Measurements from ENCODE around the gene REC114.

DNA sequence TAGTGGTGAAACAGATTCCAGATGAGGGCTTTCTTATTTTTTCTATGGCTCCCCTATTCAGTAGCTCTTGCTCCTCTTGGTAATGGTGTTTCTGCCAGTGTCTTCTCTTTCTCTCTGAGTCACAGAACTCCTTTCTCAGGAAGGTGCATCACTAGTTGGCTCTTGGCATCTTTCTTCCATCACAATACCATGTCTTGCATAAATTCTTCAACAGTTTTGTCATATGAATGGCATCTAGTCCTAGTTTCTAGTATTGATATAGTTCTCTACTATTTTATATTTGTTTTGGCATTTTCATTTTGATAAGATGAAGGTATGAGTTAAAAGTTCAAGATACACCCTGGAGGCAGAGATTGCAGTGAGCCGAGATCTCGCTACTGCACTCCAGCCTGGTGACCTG, 51.0 kb downstream of the REC114 start:
- TF ChIP-seq, protein P1, sequence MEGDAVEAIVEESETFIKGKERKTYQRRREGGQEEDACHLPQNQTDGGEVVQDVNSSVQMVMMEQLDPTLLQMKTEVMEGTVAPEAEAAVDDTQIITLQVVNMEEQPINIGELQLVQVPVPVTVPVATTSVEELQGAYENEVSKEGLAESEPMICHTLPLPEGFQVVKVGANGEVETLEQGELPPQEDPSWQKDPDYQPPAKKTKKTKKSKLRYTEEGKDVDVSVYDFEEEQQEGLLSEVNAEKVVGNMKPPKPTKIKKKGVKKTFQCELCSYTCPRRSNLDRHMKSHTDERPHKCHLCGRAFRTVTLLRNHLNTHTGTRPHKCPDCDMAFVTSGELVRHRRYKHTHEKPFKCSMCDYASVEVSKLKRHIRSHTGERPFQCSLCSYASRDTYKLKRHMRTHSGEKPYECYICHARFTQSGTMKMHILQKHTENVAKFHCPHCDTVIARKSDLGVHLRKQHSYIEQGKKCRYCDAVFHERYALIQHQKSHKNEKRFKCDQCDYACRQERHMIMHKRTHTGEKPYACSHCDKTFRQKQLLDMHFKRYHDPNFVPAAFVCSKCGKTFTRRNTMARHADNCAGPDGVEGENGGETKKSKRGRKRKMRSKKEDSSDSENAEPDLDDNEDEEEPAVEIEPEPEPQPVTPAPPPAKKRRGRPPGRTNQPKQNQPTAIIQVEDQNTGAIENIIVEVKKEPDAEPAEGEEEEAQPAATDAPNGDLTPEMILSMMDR (conservative IDR thresholded peaks at IDR 0.05 in 1 of 2, IDR thresholded peaks at IDR 0.05 in 1 of 2; ENCODE audit: extremely low read depth in 1 of 2, insufficient read depth in 1 of 2, low read depth in 1 of 2, low read length in 2 of 2) = no peak
- TF ChIP-seq EZH2 (IDR thresholded peaks at IDR 0.05; ENCODE audit: borderline replicate concordance, low read length) = no peak
